HepG2 (cell line): ENCODE data around the gene IL2RG. TPM values are rescaled to one million over a fixed set of nuclear protein-coding genes. Genes with fewer than 3 reads are reported as not detected.

Source experiments
- ATAC-seq: fragments of 200-7000 bp; cut with Tn5 transposase; 3 replicates; pipeline ENCODE4 v1.9.1; 2020; ENCODE audit warnings: mild to moderate bottlenecking, moderate library complexity
- BruUV-seq: library from RNA; stranded (reverse); fragments of 400-500 nt; replicated peaks from 2 replicates; lab custom pipeline; 2021; lab: Mats Ljungman, UMichigan
- CTCF ChIA-PET: fragments of 300-600 bp; formaldehyde crosslinking; extraction: SDS; loops from one replicate; lab custom pipeline; 2021; ENCODE audit warnings: low total read pairs, inconsistent platforms, low intra/inter-chr PET ratio; lab: Yijun Ruan, JAX
- POLR2A ChIA-PET: fragments of 350-600 bp; sonication (Branson Sonifier 250); formaldehyde crosslinking; loops from one replicate; lab custom pipeline; 2020; ENCODE audit warnings: antibody characterized with exemption, inconsistent platforms; lab: Yijun Ruan, JAX
- DNase-seq: peaks from one replicate; pipeline ENCODE4 v3.0.0-alpha.2; 2015; ENCODE audit warnings: low spot score
- FAIRE-seq: peaks from 3 replicates; lab custom pipeline; 2011; peaks lifted over from hg19 to GRCh38; lab: Jason Lieb, UNC
- H2AFZ ChIP-seq: one replicate; pipeline ENCODE4 v1.6.1; 2011; ENCODE audit warnings: low read length, inconsistent platforms
- H3K27ac ChIP-seq: fragments of 300-600 bp; 3 replicates; pipeline ENCODE4 v1.8.0; 2011; ENCODE audit warnings: mixed run types, mild to moderate bottlenecking, mixed read lengths, low read length, inconsistent platforms; ENCODE audit not compliant: insufficient read depth; ENCODE audit errors: extremely low read length
- H3K27me3 ChIP-seq, 2 experiments: fragments of 200-600 bp in 1 of 2; 2 replicates in 1 of 2; 3 replicates in 1 of 2; pipeline versions ENCODE4 v1.6.0 to v1.8.0; 2011; ENCODE audit warnings: low read length in 2 of 2, mild to moderate bottlenecking in 2 of 2, moderate library complexity in 2 of 2, inconsistent platforms in 1 of 2; ENCODE audit not compliant: insufficient read depth in 2 of 2, control insufficient read depth in 1 of 2
- H3K36me3 ChIP-seq, 2 experiments: fragments of 200-600 bp in 1 of 2; replicated peaks in 1 of 2; 2 replicates in 1 of 2; 3 replicates in 1 of 2; pipeline versions ENCODE4 v1.5.1 to v1.8.0; 2011; ENCODE audit warnings: low read length in 2 of 2, inconsistent platforms in 1 of 2; ENCODE audit not compliant: insufficient read depth in 2 of 2, control insufficient read depth in 1 of 2
- H3K4me1 ChIP-seq: 2 replicates; pipeline ENCODE4 v1.5.1; 2012; ENCODE audit warnings: low read length, inconsistent platforms; ENCODE audit not compliant: insufficient read depth
- H3K4me2 ChIP-seq: 2 replicates; pipeline ENCODE4 v1.6.0; 2011; ENCODE audit warnings: low read depth, low read length, inconsistent platforms
- H3K4me3 ChIP-seq, 3 experiments: fragments of 200-600 bp in 1 of 3; sonication (generic), shearing (Covaris generic) in 1 of 3; replicated peaks in 1 of 3; 2 replicates each; pipeline ENCODE4 v1.5.1; 2011 to 2016; ENCODE audit warnings: low read length in 3 of 3, inconsistent platforms in 2 of 3, low read depth in 2 of 3, mild to moderate bottlenecking in 2 of 3, control low read depth in 1 of 3, mixed read lengths in 1 of 3; ENCODE audit not compliant: insufficient read depth in 1 of 3
- H3K79me2 ChIP-seq: one replicate; pipeline ENCODE4 v1.6.1; 2011; ENCODE audit warnings: low read length, inconsistent platforms; ENCODE audit not compliant: insufficient read depth
- H3K9ac ChIP-seq: 2 replicates; pipeline ENCODE4 v1.6.0; 2011; ENCODE audit warnings: mild to moderate bottlenecking, low read depth, low read length, inconsistent platforms; ENCODE audit not compliant: insufficient read depth
- H3K9me3 ChIP-seq: 2 replicates; pipeline ENCODE4 v1.5.1; 2012; ENCODE audit warnings: mild to moderate bottlenecking, low read length
- H4K20me1 ChIP-seq: 2 replicates; pipeline ENCODE4 v1.6.0; 2011; ENCODE audit warnings: inconsistent platforms, mild to moderate bottlenecking, low read length, moderate library complexity; ENCODE audit not compliant: insufficient read depth
- GRHL1 ChIP-seq: sonication (generic); formaldehyde crosslinking; conservative IDR thresholded peaks from 2 replicates; pipeline ENCODE4 v1.8.0; 2022; ENCODE audit warnings: missing genetic modification reagents
- IKZF1 ChIP-seq: fragments of 450-650 bp; IDR thresholded peaks from 2 replicates; pipeline ENCODE4 v1.7.1; 2016
- RARA ChIP-seq: IDR thresholded peaks from 2 replicates; pipeline ENCODE4 v1.6.1; 2016; ENCODE audit warnings: missing genetic modification reagents, missing compliant biosample characterization
- WIZ ChIP-seq: sonication (generic); formaldehyde crosslinking; IDR thresholded peaks from 2 replicates; pipeline ENCODE4 v1.5.1; 2020; ENCODE audit warnings: mild to moderate bottlenecking, missing genetic modification reagents
- YY1 ChIP-seq: IDR thresholded peaks from 2 replicates; pipeline ENCODE4 v1.6.1; 2011; ENCODE audit warnings: low read length, low read depth, moderate library complexity, mild to moderate bottlenecking; ENCODE audit not compliant: insufficient read depth, insufficient replicate concordance
- ZBTB7B ChIP-seq: sonication (generic); formaldehyde crosslinking; IDR thresholded peaks from 2 replicates; pipeline ENCODE4 v1.4.0; 2020; ENCODE audit warnings: missing genetic modification reagents
- ZNF121 ChIP-seq: sonication (generic); formaldehyde crosslinking; IDR thresholded peaks from 2 replicates; pipeline ENCODE4 v1.5.0; 2020; ENCODE audit warnings: mild to moderate bottlenecking, missing genetic modification reagents
- ZNF563 ChIP-seq: sonication (generic); formaldehyde crosslinking; IDR thresholded peaks from 2 replicates; pipeline ENCODE4 v1.8.0; 2022; ENCODE audit warnings: mild to moderate bottlenecking, moderate library complexity, missing genetic modification reagents
- ZNF747 ChIP-seq: sonication (generic); formaldehyde crosslinking; IDR thresholded peaks from 2 replicates; pipeline ENCODE4 v1.8.1; 2023; ENCODE audit warnings: missing genetic modification reagents, mild to moderate bottlenecking, borderline replicate concordance
- WGBS: methylation state at CpG from one replicate; pipeline ENCODE4 v1.1.6; 2017; ENCODE audit warnings: low lambda C conversion rate; 5-methylcytosine and 5-hydroxymethylcytosine counted together
- in situ Hi-C: cut with HindIII; loops from 2 replicates; pipeline ENCODE4 v1.10.0; 2017; ENCODE audit warnings: low pct_unique_long_range_greater_than_20kb; ENCODE audit not compliant: extremely low pct_ligation_motif_present
- intact Hi-C: fragments of 100-400 bp; cut with micrococcal nuclease; formaldehyde crosslinking; loops from one replicate; pipeline ENCODE4 v1.10.0; 2022; ENCODE audit not compliant: unreplicated experiment
- polyA plus RNA-seq, 8 experiments: library from polyadenylated mRNA; depleted of rRNA in 3 of 8; stranded (reverse) in 7 of 8; unstranded in 1 of 8; fragments of >200 nt; fragmentation: Illumina TruSeq in 4 of 8; extraction: Trizol in 4 of 8; gene quantifications; 2 replicates each; pipeline versions ENCODE4 v1.2.1 to v1.2.3, GENCODE V29; 2011 to 2016; ENCODE audit warnings: low read depth in 4 of 8, missing spikeins in 1 of 8, mixed read lengths in 1 of 8; ENCODE audit not compliant: insufficient read depth in 1 of 8
- total RNA-seq, 5 experiments: library from RNA; depleted of rRNA; stranded (reverse); fragments of >200 nt; fragmentation: Illumina TruSeq; extraction: Trizol; gene quantifications; 2 replicates each; pipeline ENCODE4 v1.2.3, GENCODE V29; 2016; ENCODE audit warnings: low read depth in 1 of 5
- TF ChIP-seq, protein P1 (sequence below): sonication (generic); formaldehyde crosslinking; IDR thresholded peaks from 2 replicates; pipeline ENCODE4 v1.8.0; 2022; ENCODE audit warnings: missing genetic modification reagents, mild to moderate bottlenecking, moderate library complexity, borderline replicate concordance
- TF ChIP-seq, protein P2 (sequence below): sonication (generic); formaldehyde crosslinking; conservative IDR thresholded peaks from 2 replicates; pipeline ENCODE4 v1.5.0; 2020; ENCODE audit warnings: missing genetic modification reagents
- TF ChIP-seq, protein P3 (sequence below): sonication (generic); formaldehyde crosslinking; conservative IDR thresholded peaks from 2 replicates; pipeline ENCODE4 v1.8.0; 2022; ENCODE audit warnings: mild to moderate bottlenecking, moderate library complexity, missing genetic modification reagents

The IL2RG gene
- total and polyA plus RNA-seq, 2 of the 13 experiments (the other 11 are each of a cell fraction or from before 2014, with no cell fraction given) = 0.98 TPM; not detected in 1

- TF ChIP-seq YY1 (no peak), ZNF747 (CRISPR knock-in tag) (no peak), ZNF563 (CRISPR knock-in tag) (no peak)
- TF ChIP-seq, protein P1, sequence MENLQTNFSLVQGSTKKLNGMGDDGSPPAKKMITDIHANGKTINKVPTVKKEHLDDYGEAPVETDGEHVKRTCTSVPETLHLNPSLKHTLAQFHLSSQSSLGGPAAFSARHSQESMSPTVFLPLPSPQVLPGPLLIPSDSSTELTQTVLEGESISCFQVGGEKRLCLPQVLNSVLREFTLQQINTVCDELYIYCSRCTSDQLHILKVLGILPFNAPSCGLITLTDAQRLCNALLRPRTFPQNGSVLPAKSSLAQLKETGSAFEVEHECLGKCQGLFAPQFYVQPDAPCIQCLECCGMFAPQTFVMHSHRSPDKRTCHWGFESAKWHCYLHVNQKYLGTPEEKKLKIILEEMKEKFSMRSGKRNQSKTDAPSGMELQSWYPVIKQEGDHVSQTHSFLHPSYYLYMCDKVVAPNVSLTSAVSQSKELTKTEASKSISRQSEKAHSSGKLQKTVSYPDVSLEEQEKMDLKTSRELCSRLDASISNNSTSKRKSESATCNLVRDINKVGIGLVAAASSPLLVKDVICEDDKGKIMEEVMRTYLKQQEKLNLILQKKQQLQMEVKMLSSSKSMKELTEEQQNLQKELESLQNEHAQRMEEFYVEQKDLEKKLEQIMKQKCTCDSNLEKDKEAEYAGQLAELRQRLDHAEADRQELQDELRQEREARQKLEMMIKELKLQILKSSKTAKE (CRISPR knock-in tag) = no peak
These were observed 29.9 kb downstream of the IL2RG start (continued) for GRCh38 chrX:71081330-71082123.

DNA sequence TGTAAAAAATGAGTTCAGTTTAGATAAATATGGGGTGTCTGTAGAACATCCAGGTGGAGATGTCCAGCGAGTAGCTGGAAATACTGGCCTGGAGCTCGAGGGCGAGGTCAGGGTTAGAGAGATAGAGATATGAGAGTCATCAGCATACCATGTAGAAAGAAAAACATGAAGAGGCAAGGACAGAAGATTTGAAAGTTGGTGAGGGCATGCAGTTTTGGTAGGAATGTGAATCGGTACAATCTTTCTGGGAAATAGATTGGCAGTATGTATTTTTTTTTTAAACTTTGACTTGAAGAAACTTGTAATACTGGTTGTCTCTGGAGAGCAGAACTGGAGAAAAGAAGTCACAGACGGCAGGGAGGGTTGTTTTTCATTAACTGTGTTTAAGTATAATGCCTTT, 40.8 kb downstream of the IL2RG start:
- Histone ChIP-seq H3K27me3 (no peaks in the 10 kb centered on the region; a peak in 1 of 5 replicates), H4K20me1 (no peaks in the 10 kb centered on the region), H3K9me3 (no peaks in the 10 kb centered on the region), H3K4me1 (peaks cover 20% of the 10 kb centered on the region), H3K79me2 (peaks cover 16% of the 10 kb centered on the region), H3K27ac (no peak overlapping the region), H2AFZ (no peak overlapping the region), H3K9ac (no peak overlapping the region), H3K4me3 (no peak overlapping the region), H3K4me2 (no peak overlapping the region), H3K36me3 (no peaks in the 10 kb centered on the region)
- FAIRE-seq (no peak), ATAC-seq (no peak), DNase-seq (no peak)
- ChIA-PET CTCF (no interaction called here), POLR2A (no interaction called here)
- in situ Hi-C loops (no loop called here), intact Hi-C loops (no loop called here)
- TF ChIP-seq, protein P2, sequence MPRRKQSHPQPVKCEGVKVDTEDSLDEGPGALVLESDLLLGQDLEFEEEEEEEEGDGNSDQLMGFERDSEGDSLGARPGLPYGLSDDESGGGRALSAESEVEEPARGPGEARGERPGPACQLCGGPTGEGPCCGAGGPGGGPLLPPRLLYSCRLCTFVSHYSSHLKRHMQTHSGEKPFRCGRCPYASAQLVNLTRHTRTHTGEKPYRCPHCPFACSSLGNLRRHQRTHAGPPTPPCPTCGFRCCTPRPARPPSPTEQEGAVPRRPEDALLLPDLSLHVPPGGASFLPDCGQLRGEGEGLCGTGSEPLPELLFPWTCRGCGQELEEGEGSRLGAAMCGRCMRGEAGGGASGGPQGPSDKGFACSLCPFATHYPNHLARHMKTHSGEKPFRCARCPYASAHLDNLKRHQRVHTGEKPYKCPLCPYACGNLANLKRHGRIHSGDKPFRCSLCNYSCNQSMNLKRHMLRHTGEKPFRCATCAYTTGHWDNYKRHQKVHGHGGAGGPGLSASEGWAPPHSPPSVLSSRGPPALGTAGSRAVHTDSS (CRISPR knock-in tag) = no peak
- TF ChIP-seq IKZF1 = no peak
- TF ChIP-seq ZNF121 (CRISPR knock-in tag) = no peak
- no peak for TF ChIP-seq WIZ (CRISPR knock-in tag)
- TF ChIP-seq GRHL1 = no peak
- no peak for TF ChIP-seq RARA
- no peak for TF ChIP-seq ZBTB7B (CRISPR knock-in tag)
- TF ChIP-seq, protein P3, sequence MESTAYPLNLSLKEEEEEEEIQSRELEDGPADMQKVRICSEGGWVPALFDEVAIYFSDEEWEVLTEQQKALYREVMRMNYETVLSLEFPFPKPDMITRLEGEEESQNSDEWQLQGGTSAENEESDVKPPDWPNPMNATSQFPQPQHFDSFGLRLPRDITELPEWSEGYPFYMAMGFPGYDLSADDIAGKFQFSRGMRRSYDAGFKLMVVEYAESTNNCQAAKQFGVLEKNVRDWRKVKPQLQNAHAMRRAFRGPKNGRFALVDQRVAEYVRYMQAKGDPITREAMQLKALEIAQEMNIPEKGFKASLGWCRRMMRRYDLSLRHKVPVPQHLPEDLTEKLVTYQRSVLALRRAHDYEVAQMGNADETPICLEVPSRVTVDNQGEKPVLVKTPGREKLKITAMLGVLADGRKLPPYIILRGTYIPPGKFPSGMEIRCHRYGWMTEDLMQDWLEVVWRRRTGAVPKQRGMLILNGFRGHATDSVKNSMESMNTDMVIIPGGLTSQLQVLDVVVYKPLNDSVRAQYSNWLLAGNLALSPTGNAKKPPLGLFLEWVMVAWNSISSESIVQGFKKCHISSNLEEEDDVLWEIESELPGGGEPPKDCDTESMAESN (CRISPR knock-in tag) = no peak
- WGBS = 54% methylated on average over 5 of the region's 5 CpGs
- no TSS peak for BruUV-seq
